AG09309 (cell line): ENCODE data around the gene GPATCH4.

Experiments used
- DNase-seq: peaks from one replicate; pipeline ENCODE4 v3.0.0-alpha.2; 2010; ENCODE audit warnings: low read depth
- H3K4me3 ChIP-seq: 2 replicates; pipeline ENCODE4 v1.5.1; 2011; ENCODE audit warnings: mild to moderate bottlenecking, low read depth, low read length, moderate library complexity; ENCODE audit not compliant: control insufficient read depth
- CTCF ChIP-seq: IDR thresholded peaks from 2 replicates; pipeline ENCODE4 v1.5.1; 2011; ENCODE audit warnings: mild to moderate bottlenecking, low read depth, low read length, inconsistent platforms; ENCODE audit not compliant: insufficient read depth, control insufficient read depth; ENCODE audit errors: missing control alignments

GPATCH4 gene

DNA sequence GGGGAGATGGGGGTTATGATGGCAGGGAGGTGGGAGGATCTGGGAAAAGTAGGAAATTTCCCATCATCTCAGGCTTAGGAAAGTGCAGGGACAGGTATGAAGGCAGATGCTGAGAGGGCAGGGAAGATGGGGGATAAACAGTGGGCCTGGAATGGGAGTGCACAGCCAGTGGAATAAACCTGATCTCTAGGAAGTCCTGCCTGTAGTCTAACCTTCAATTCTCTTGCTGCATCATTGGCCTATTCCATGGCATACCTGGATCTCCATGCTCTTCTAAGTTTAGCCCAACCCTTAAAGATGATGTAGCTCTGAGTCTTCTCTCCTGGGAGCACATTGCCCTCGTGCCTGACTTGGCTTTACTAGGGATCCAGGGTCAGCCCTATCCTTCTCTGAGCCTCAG is 43.4 kb upstream of the GPATCH4 start:
- H3K4me3 ChIP-seq: no peak overlapping the region
- no peak for DNase-seq
- TF ChIP-seq CTCF: no peak

DNA sequence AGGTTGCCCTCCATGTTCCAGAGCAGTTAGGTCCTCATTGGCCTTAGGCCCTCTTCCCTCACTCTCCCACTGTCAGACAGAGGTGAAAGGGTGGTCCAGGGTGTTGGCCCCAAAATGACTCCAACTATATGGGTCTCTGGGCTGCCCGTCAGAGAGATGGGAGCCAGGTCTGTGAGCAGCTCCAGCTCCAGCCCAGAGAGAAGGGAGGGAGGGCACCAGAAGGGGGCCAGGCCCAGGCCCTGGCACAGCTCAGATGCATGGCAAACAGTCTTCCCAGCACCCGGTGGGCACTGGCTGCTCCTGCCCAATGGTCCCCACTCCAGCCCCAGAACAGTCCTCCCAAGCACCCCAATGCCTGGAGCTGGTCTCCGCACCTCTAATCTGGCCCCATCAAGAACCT is 42.9 kb upstream of the GPATCH4 start:
- no peak overlapping the region for H3K4me3 ChIP-seq
- no peak for DNase-seq
- no peak for TF ChIP-seq CTCF

GRCh38 chr1:156643778-156644092 is 42.5 kb upstream of the GPATCH4 start:
- no peak for TF ChIP-seq CTCF
- no peak for DNase-seq
- H3K4me3 ChIP-seq: no peak overlapping the region

- DNase-seq: no peak
- no peak for TF ChIP-seq CTCF
- no peak overlapping the region for H3K4me3 ChIP-seq
Measured at GRCh38 chr1:156643049-156643777, 41.9 kb upstream of the GPATCH4 start.

DNA sequence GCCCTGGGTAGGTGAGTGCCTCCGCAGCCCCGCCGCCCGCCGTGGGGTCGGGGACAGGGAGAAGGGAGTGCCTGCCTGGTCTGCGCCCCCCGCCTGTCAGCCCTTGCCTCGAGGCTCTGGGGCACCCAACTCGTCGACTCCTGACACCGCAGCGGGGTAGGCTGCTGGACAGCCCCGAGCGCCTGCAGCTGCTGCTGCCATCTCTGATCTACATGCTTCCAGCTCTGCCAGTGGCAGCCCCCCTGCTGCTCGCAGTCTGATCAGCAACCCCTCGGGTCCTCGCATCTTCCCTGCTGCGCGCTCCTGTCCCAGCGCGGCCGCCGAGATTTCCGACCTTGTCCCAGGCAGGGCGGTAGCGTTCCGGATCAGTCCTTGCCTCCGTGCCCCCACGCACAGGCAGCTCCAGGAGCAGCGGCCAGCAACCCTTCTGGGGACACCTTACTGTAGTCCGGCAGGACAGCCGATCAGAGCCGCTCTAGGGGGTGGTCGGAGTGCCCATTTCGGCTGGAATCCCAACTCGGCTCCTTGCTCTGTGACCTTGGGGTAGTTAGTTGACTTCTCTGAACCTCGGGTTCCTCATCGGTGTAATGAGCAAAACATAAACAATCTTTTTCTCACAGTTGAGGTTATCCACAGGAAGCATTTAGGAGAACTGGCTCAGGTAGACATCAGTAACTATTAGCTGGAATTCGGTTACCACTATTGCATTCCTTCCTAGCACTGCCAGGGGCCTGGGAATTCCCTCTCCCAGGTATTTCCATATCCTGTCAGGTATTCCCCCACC is 41.2 kb upstream of the GPATCH4 start:
- no peak for DNase-seq
- H3K4me3 ChIP-seq: no peak overlapping the region
- no peak for TF ChIP-seq CTCF

DNA sequence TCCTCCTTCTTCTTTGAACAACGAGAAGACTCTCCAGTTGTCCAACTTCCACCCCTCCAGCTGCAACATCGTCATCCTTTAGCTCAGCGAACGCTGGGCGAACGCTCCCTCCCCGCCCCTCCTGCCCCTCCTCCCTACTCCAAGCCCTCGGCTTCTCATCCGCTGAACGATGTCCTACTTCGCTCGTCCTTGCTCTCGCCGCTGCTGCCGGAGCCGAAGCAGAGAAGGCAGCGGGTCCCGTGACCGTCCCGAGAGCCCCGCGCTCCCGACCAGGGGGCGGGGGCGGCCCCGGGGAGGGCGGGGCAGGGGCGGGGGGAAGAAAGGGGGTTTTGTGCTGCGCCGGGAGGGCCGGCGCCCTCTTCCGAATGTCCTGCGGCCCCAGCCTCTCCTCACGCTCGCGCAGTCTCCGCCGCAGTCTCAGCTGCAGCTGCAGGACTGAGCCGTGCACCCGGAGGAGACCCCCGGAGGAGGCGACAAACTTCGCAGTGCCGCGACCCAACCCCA is 40.5 kb upstream of the GPATCH4 start, which contains the start of gene BCAN:
Gene BCAN (plus strand): TSS at position 357 of the 504 bp plus-strand sequence. CDS start 3,938 bp downstream, outside the sequence.
- DNase-seq: no peak
- no peak within 1 kb of the TSS for H3K4me3 ChIP-seq
- no peak for TF ChIP-seq CTCF
